ENCODE results near the gene TNS3. TPM values are rescaled to one million over a fixed set of nuclear protein-coding genes. Genes with fewer than 3 reads are reported as not detected.

TNS3 gene
- total RNA-seq, 1 donor from 2014 or later = 89.8 TPM

DNA sequence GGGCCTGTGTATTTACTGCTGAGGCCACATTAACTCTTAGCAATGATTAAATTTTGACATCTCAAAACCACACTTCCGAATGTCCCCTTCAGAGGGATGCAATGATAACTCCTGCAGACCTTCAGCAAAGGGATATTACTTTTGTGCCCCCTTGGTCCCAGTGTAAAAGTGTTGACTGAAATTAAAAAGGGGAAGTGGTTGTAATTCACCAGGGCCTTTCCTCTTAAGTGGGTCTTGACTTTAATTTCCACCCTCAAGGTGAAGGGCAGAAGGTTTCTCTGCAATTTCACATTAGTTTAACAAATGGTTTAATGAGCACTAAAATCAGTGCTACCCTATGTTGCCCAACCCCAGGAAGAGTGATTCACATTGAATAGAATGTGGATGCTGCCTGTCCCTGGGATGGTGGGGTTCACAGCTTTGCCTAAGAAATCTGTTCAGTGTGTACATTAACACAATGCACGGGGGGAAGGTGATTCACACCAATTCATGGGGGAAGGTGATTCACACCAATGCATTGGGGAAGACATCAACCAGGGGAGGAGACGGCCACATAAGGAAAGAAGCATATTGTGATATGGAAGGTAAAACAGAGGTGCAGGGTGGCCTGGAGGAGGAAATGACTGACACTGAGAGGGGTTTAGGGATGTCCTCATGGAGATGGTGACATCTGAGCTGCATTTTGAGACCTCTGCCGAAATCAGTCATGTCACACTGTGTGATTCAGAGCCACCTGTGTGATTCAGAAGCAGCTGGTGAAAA lies 19.4 kb upstream of the TNS3 start:
- Histone ChIP-seq H3K27me3 (no peaks in the 10 kb centered on the region), H3K36me3 (no peaks in the 10 kb centered on the region)
- intact Hi-C loops (cut with DNase I) = loop anchor here (1.0 to 5.0 kb wide), 3 partner anchors 36 to 91 kb away; no protein-coding TSS in a partner anchor

DNA sequence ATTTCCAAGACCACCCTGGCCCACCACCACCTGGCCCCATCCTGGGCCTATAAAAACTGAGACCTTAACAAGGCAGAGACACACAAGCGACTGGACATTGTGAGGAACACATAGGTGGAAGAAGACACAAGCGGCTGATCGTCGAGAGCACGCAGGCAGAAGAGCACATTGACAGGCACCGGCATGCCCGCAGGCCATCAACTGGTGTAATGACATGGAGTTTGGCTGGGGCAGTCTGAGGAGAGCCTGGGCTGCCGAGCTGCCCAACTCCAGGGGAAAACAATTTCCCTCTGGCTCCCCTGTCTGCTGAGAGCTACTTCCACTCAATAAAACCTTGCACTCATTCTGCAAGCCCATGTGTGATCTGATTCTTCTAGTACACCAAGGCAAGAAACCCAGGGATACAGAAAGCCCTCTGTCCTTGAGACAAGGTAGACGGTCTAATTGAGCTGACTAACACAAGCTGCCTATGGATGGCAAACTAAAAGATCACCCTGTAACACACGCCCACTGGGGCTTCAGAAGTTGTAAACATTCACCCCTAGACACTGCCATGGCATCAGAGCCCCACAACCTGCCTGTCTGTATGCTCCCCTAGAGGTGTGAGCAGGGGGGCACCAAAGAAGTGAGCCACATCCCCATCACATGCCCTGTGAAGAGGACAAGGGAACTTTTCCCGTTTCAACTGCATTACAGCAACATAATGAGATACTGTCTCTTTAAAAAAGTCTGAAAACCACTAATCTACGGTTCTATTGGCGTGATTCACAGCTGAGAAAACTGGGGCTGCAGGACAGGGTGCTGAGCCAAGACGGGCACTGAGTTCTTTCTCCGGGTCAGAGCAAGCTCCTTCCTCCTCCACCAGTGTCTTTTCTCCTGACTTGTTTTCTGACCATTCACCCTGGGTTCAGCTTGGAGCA lies 18.5 kb upstream of the TNS3 start:
- TF ChIP-seq, protein P1, sequence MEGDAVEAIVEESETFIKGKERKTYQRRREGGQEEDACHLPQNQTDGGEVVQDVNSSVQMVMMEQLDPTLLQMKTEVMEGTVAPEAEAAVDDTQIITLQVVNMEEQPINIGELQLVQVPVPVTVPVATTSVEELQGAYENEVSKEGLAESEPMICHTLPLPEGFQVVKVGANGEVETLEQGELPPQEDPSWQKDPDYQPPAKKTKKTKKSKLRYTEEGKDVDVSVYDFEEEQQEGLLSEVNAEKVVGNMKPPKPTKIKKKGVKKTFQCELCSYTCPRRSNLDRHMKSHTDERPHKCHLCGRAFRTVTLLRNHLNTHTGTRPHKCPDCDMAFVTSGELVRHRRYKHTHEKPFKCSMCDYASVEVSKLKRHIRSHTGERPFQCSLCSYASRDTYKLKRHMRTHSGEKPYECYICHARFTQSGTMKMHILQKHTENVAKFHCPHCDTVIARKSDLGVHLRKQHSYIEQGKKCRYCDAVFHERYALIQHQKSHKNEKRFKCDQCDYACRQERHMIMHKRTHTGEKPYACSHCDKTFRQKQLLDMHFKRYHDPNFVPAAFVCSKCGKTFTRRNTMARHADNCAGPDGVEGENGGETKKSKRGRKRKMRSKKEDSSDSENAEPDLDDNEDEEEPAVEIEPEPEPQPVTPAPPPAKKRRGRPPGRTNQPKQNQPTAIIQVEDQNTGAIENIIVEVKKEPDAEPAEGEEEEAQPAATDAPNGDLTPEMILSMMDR (IDR thresholded peaks at IDR 0.05) = no peak
- Histone ChIP-seq H3K27me3 (no peaks in the 10 kb centered on the region), H3K9me3 (peaks cover 0 to 7% of the 10 kb centered on the region in 2 donors), H3K27ac (no peak overlapping the region), H3K36me3 (no peaks in the 10 kb centered on the region), H3K4me1 (peaks cover 7 to 35% of the 10 kb centered on the region in 2 donors), H3K4me3 (no peak overlapping the region)
- DNase-seq (ENCODE audit: low spot score in 2 of 2) = peak in 1 of 2 donors; percentile 75
- intact Hi-C loops (cut with DNase I) = loop anchor here (1.0 to 5.0 kb wide), 3 partner anchors 37 to 92 kb away; no protein-coding TSS in a partner anchor

More for the DNA sequence above, 19.4 kb upstream of the TNS3 start:
- TF ChIP-seq, protein P1 (IDR thresholded peaks at IDR 0.05) = no peak
- H3K4me1 ChIP-seq = peaks cover 12 to 44% of the 10 kb centered on the region in 2 donors
- H3K9me3 ChIP-seq = peaks cover 0 to 7% of the 10 kb centered on the region in 2 donors
- no peak overlapping the region for H3K27ac ChIP-seq
- no peak for DNase-seq (ENCODE audit: low spot score in 2 of 2)
- no peak overlapping the region for H3K4me3 ChIP-seq

DNA sequence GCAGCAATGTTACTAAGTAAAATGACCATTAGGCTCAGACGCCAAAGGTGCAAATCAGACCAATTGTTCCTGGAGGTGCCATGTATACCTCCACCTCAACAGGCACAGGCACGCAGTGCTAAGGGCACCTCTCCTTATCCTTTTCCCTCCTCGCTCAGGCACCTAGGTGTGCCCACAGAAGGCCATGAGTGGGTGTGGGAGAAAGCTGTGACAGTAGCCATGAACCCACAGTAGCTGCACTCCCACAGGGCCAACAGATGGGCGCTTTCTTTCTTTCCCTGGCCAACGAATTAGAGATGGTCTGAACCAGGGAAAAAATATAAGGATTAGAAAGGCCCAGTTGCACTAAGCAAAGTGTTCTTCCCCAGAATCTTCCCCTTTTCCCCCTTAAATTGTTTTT lies 15.5 kb upstream of the TNS3 start:
- DNase-seq (ENCODE audit: low spot score in 2 of 2) = no peak
- no peaks in the 10 kb centered on the region for H3K27me3 ChIP-seq
- peaks cover 0 to 7% of the 10 kb centered on the region in 2 donors for H3K9me3 ChIP-seq
- no peak overlapping the region for H3K27ac ChIP-seq
- intact Hi-C loops (cut with DNase I) = no loop called here
- peaks cover 2 to 23% of the 10 kb centered on the region in 2 donors for H3K4me1 ChIP-seq
- no peak overlapping the region for H3K4me3 ChIP-seq
- TF ChIP-seq, protein P1 (IDR thresholded peaks at IDR 0.05) = no peak
- H3K36me3 ChIP-seq = no peaks in the 10 kb centered on the region

DNA sequence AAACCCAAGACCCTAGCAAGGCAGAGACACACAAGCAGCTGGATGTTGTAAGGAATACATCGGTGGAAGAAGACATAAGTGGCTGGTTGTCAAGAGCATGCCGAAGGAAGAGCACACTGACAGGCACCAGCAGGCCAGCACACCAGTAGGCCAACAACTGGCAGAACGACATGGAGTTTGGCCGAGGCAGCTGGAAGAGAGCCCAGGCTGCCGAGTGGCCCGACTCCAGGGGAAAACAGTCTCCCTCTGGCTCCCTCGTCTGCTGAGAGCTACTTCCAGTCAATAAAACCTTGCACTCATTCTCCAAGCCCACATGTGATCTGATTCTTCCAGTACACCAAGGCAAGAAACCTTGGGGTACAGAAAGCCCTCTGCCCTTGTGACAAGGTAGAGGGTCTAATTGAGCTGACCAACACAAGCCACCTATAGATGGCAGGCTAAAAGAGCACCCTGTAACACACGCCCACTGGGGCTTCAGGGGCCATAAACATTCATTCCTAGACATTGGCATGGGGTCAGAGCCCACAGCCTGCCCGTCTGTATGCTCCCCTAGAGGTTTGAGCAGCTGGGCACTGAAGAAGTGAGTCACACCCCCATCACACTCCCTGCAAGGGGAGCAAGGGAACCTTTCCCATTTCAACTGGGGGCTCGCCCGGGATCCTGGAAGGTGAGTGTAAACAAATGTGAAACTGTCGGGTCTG lies 14.7 kb upstream of the TNS3 start:
- TF ChIP-seq, protein P1 (IDR thresholded peaks at IDR 0.05) = peak in 1 of 3 experiments; percentile 19
- intact Hi-C loops (cut with DNase I) = no loop called here
- no peak overlapping the region for H3K4me3 ChIP-seq
- peak in 1 of 2 donors; percentile 76 for DNase-seq (ENCODE audit: low spot score in 2 of 2)
- H3K27ac ChIP-seq = no peak overlapping the region
- H3K9me3 ChIP-seq = peaks cover 0 to 7% of the 10 kb centered on the region in 2 donors
- no peaks in the 10 kb centered on the region for H3K27me3 ChIP-seq
- H3K36me3 ChIP-seq = no peaks in the 10 kb centered on the region
- H3K4me1 ChIP-seq = peaks cover 2 to 27% of the 10 kb centered on the region in 2 donors

DNA sequence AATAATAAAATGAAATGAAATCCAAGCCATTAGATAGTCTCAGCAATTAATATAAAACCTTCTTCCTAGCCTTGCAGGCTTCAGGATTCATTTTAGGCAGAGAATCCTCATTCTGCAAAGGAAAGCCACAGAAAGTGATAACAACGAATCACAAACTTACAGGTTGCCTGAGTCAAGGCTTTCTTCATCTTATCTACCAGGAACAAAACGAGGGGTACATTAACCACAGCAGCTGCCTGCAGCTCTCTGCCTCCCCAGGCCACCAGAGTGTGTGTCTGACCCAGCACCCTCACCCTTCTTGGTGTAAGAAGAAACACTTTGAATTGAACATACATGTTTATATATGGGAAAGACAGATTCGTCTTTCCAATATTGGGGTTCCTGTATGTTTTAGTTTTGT lies 12.5 kb upstream of the TNS3 start:
- Histone ChIP-seq H3K4me3 (no peak overlapping the region), H3K4me1 (peaks cover 0 to 10% of the 10 kb centered on the region in 2 donors), H3K27me3 (no peaks in the 10 kb centered on the region), H3K27ac (no peak overlapping the region), H3K9me3 (peaks cover 0 to 7% of the 10 kb centered on the region in 2 donors), H3K36me3 (no peaks in the 10 kb centered on the region)
- DNase-seq (ENCODE audit: low spot score in 2 of 2) = no peak
- TF ChIP-seq, protein P1 (IDR thresholded peaks at IDR 0.05) = no peak
- intact Hi-C loops (cut with DNase I) = no loop called here

Measured in ascending aorta (tissue), 2 donors.